Keratinocyte (primary cell): ENCODE measurements around the gene ERGIC1. TPM values are rescaled to one million over a fixed set of nuclear protein-coding genes. Genes with fewer than 3 reads are reported as not detected.

Experiments used
- DNase-seq: peaks from one replicate; pipeline ENCODE4 v3.0.0-alpha.2; 2011; ENCODE audit warnings: low read depth, missing footprints, low spot score
- FAIRE-seq: peaks from 2 replicates; lab custom pipeline; 2011; peaks lifted over from hg19 to GRCh38; lab: Jason Lieb, UNC
- H2AFZ ChIP-seq: 2 replicates; pipeline ENCODE4 v1.6.0; 2012; ENCODE audit warnings: low read length, control low read depth, inconsistent platforms; ENCODE audit not compliant: control insufficient read depth
- H3K27ac ChIP-seq: 2 replicates; pipeline ENCODE4 v1.5.1; 2011; ENCODE audit warnings: low read length; ENCODE audit not compliant: control insufficient read depth, insufficient read depth
- H3K27me3 ChIP-seq: 3 replicates; pipeline ENCODE4 v1.6.0; 2011; ENCODE audit warnings: low read length; ENCODE audit not compliant: control insufficient read depth, insufficient read depth; ENCODE audit errors: extremely low read depth
- H3K36me3 ChIP-seq, 2 experiments: 2 replicates in 1 of 2; 3 replicates in 1 of 2; pipeline ENCODE4 v1.5.1; 2011; ENCODE audit warnings: low read length in 2 of 2, mild to moderate bottlenecking in 1 of 2; ENCODE audit not compliant: control insufficient read depth in 2 of 2, insufficient read depth in 2 of 2; ENCODE audit errors: extremely low read depth in 1 of 2
- H3K4me1 ChIP-seq: 3 replicates; pipeline ENCODE4 v1.5.1; 2011; ENCODE audit warnings: low read length; ENCODE audit not compliant: control insufficient read depth, insufficient read depth; ENCODE audit errors: extremely low read depth
- H3K4me2 ChIP-seq: 3 replicates; pipeline ENCODE4 v1.6.0; 2011; ENCODE audit warnings: low read depth, low read length; ENCODE audit not compliant: control insufficient read depth, insufficient read depth; ENCODE audit errors: extremely low read depth
- H3K4me3 ChIP-seq, 3 experiments: fragments of 200-600 bp in 1 of 3; sonication (generic) in 1 of 3; 2 replicates in 2 of 3; 3 replicates in 1 of 3; pipeline ENCODE4 v1.5.1; 2011 to 2016; ENCODE audit warnings: low read length in 3 of 3, mild to moderate bottlenecking in 3 of 3, control low read depth in 2 of 3, inconsistent platforms in 1 of 3, low read depth in 1 of 3, mixed read lengths in 1 of 3, mixed run types in 1 of 3, moderate library complexity in 1 of 3; ENCODE audit not compliant: control insufficient read depth in 2 of 3, insufficient read depth in 2 of 3; ENCODE audit errors: extremely low read depth in 1 of 3
- H3K79me2 ChIP-seq: 2 replicates; pipeline ENCODE4 v1.6.0; 2012; ENCODE audit warnings: low read length; ENCODE audit not compliant: control insufficient read depth, insufficient read depth
- H3K9ac ChIP-seq: 3 replicates; pipeline ENCODE4 v1.6.0; 2011; ENCODE audit warnings: low read length; ENCODE audit not compliant: control insufficient read depth, insufficient read depth; ENCODE audit errors: extremely low read depth
- H3K9me1 ChIP-seq: 3 replicates; pipeline ENCODE4 v1.6.0; 2011; ENCODE audit warnings: low read length; ENCODE audit not compliant: control insufficient read depth, insufficient read depth; ENCODE audit errors: extremely low read depth
- H3K9me3 ChIP-seq: 2 replicates; pipeline ENCODE4 v1.5.1; 2012; ENCODE audit warnings: low read depth, low read length; ENCODE audit not compliant: control insufficient read depth
- H4K20me1 ChIP-seq: 3 replicates; pipeline ENCODE4 v1.6.0; 2011; ENCODE audit warnings: low read length; ENCODE audit not compliant: control insufficient read depth, insufficient read depth; ENCODE audit errors: extremely low read depth
- CTCF ChIP-seq, 3 experiments: IDR thresholded peaks in 1 of 3; conservative IDR thresholded peaks in 1 of 3; optimal IDR thresholded peaks in 1 of 3; 2 replicates in 2 of 3; 3 replicates in 1 of 3; pipeline versions ENCODE3 to v1.5.1; 2011; ENCODE audit warnings: low read length in 3 of 3, mild to moderate bottlenecking in 3 of 3, moderate library complexity in 2 of 3, control low read depth in 1 of 3, inconsistent platforms in 1 of 3; ENCODE audit not compliant: insufficient read depth in 2 of 3; ENCODE audit errors: extremely low read depth in 1 of 3
- EZH2 ChIP-seq: IDR thresholded peaks from one replicate; pipeline ENCODE4 v1.6.1; 2012; ENCODE audit warnings: inconsistent platforms, mild to moderate bottlenecking, low read length, moderate library complexity
- dilution Hi-C: fragments of 300-500 bp; cut with MboI; formaldehyde crosslinking; loops from one replicate; pipeline ENCODE4 v1.7.0; 2020; ENCODE audit warnings: low sequenced_read_pairs; ENCODE audit not compliant: extremely low pct_ligation_motif_present
- polyA plus RNA-seq, 5 experiments: library from polyadenylated mRNA; depleted of rRNA in 3 of 5; stranded (reverse) in 3 of 5; stranded (forward) in 1 of 5; unstranded in 1 of 5; fragments of >200 nt; gene quantifications; 1 replicate in 1 of 5; 2 replicates in 3 of 5; 3 replicates in 1 of 5; pipeline versions ENCODE4 v1.2.1 to v1.2.3, GENCODE V29; 2011 to 2012; ENCODE audit warnings: missing spikeins in 2 of 5, low read depth in 1 of 5, low replicate concordance in 1 of 5

The ERGIC1 gene
- polyA plus RNA-seq, 1 donor (not counting 4 experiments of a cell fraction or from before 2014, with no cell fraction given), result 93.4 TPM

GRCh38 chr5:172910828-172911627 lies 77.0 kb downstream of the ERGIC1 start:
- peaks cover 19 to 22% of the 10 kb centered on the region in 2 experiments for H3K36me3 ChIP-seq
- no peaks in the 10 kb centered on the region for H3K27me3 ChIP-seq
- peaks cover under 1% of the 10 kb centered on the region for H3K4me1 ChIP-seq
- no peak overlapping the region for H2AFZ ChIP-seq
- H4K20me1 ChIP-seq, result no peaks in the 10 kb centered on the region
- no peak overlapping the region for H3K27ac ChIP-seq
- DNase-seq (no peak), FAIRE-seq (no peak)
- H3K4me2 ChIP-seq, result no peak overlapping the region
- H3K9me3 ChIP-seq, result no peaks in the 10 kb centered on the region
- no peaks in the 10 kb centered on the region for H3K9me1 ChIP-seq
- dilution Hi-C loops, result no loop called here
- no peak overlapping the region for H3K4me3 ChIP-seq
- TF ChIP-seq CTCF (optimal IDR thresholded peaks at IDR 0.05 in 1 of 3, IDR thresholded peaks at IDR 0.05 in 1 of 3, conservative IDR thresholded peaks at IDR 0.05 in 1 of 3; ENCODE audit: extremely low read depth in 1 of 3, insufficient read depth in 2 of 3, low read length in 3 of 3) (peak in 2 of 3 experiments; percentile 11 to 59), EZH2 (no peak)
- no peak overlapping the region for H3K9ac ChIP-seq
- H3K79me2 ChIP-seq, result no peaks in the 10 kb centered on the region

GRCh38 chr5:172911628-172911880 lies 77.5 kb downstream of the ERGIC1 start:
- H3K4me2 ChIP-seq, result no peak overlapping the region

More at GRCh38 chr5:172911628-172911880, 77.5 kb downstream of the ERGIC1 start:
- dilution Hi-C loops, result no loop called here
- no peaks in the 10 kb centered on the region for H3K4me1 ChIP-seq
- no peaks in the 10 kb centered on the region for H3K79me2 ChIP-seq
- H4K20me1 ChIP-seq, result no peaks in the 10 kb centered on the region
- H3K9me3 ChIP-seq, result no peaks in the 10 kb centered on the region
- H3K4me3 ChIP-seq, result no peak overlapping the region
- no peak for FAIRE-seq
- no peak for TF ChIP-seq EZH2
- TF ChIP-seq CTCF (optimal IDR thresholded peaks at IDR 0.05 in 1 of 3, IDR thresholded peaks at IDR 0.05 in 1 of 3, conservative IDR thresholded peaks at IDR 0.05 in 1 of 3; ENCODE audit: extremely low read depth in 1 of 3, insufficient read depth in 2 of 3, low read length in 3 of 3), result no peak
- no peak for DNase-seq
- H2AFZ ChIP-seq, result no peak overlapping the region
- H3K27me3 ChIP-seq, result no peaks in the 10 kb centered on the region
- H3K9ac ChIP-seq, result no peak overlapping the region
- H3K27ac ChIP-seq, result no peak overlapping the region
- H3K36me3 ChIP-seq, result peaks cover 20 to 25% of the 10 kb centered on the region in 2 experiments
- no peaks in the 10 kb centered on the region for H3K9me1 ChIP-seq
